Thyroid gland (tissue), 4 donors: ENCODE measurements around the gene B4GALT5. TPM values are rescaled to one million over a fixed set of nuclear protein-coding genes. Genes with fewer than 3 reads are reported as not detected.

ENCODE experiments used
- DNase-seq, 2 donors: peaks; one replicate each; pipeline ENCODE4 v3.0.0-alpha.2; 2019
- H3K27ac ChIP-seq, 3 donors: fragments of 200-600 bp; sonication (generic); 1 replicate in 2 of 3; 2 replicates in 1 of 3; pipeline ENCODE4 v1.5.1; 2016 to 2019; ENCODE audit warnings: mild to moderate bottlenecking in 1 of 3, moderate library complexity in 1 of 3
- H3K27me3 ChIP-seq: fragments of 200-600 bp; sonication (generic); one replicate; pipeline ENCODE4 v1.5.1; 2019
- H3K36me3 ChIP-seq, 2 donors: fragments of 200-600 bp; sonication (generic); one replicate each; pipeline ENCODE4 v1.5.1; 2016 to 2019
- H3K4me1 ChIP-seq, 2 donors: fragments of 200-600 bp; sonication (generic); one replicate each; pipeline ENCODE4 v1.5.1; 2017 to 2019
- H3K4me3 ChIP-seq, 3 donors: fragments of 200-600 bp; sonication (generic); replicated peaks in 1 of 3; 1 replicate in 2 of 3; 2 replicates in 1 of 3; pipeline ENCODE4 v1.5.1; 2016; ENCODE audit warnings: mild to moderate bottlenecking in 1 of 3
- H3K9me3 ChIP-seq: fragments of 200-600 bp; sonication (generic); one replicate; pipeline ENCODE4 v1.5.1; 2017
- POLR2A ChIP-seq, 2 donors: fragments of 450-650 bp; IDR thresholded peaks; one replicate each; pipeline ENCODE4 v1.6.1; 2017; ENCODE audit warnings: antibody characterized with exemption in 2 of 2, mild to moderate bottlenecking in 2 of 2, moderate library complexity in 1 of 2
- WGBS, 2 donors: methylation state at CpG; one replicate each; pipeline ENCODE4 v1.1.5; 2017; 5-methylcytosine and 5-hydroxymethylcytosine counted together
- intact Hi-C: fragments of 100-400 bp; cut with DNase I; formaldehyde crosslinking; loops from one replicate; pipeline ENCODE4 v1.15.1; 2023
- total RNA-seq, 4 donors: library from RNA; depleted of rRNA; stranded (reverse); fragments of >200 nt; gene quantifications; one replicate each; pipeline ENCODE4 v1.2.3, GENCODE V29; 2016
- TF ChIP-seq, protein P1 (sequence below), 6 experiments: fragments of 200-600 bp in 3 of 6; fragments of 450-650 bp in 3 of 6; sonication (generic) in 3 of 6; IDR thresholded peaks; one replicate each; pipeline ENCODE4 v1.5.1; 2016 to 2019; ENCODE audit warnings: antibody characterized with exemption in 6 of 6, mild to moderate bottlenecking in 2 of 6, inconsistent platforms in 1 of 6, moderate library complexity in 1 of 6

B4GALT5 gene
- total RNA-seq, 4 donors from 2014 or later, result 11.5 to 22.2 (median 17.6) TPM

DNA sequence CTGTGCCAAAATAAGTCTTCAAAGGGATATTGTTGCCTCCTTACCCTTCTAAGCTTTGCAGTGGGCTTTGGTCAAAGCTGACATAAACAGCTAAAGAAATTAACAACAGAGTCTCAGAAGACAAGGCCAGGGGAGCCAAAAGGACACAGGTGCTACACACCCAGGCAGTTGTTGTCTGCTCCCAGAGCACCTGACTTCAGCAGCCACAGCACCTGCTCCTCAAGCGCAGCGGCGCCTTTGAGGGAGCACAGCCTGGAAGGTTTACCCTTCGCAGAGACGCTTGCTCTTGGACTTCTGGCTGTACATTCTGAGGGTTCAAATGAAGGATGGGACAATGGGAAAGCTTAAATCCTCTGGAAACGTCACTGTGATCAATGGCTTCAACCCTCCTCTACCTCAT is 16.6 kb downstream of the B4GALT5 start:
- WGBS, 2 donors, result 94% methylated on average over 6 of the region's 6 CpGs
- TF ChIP-seq, protein P1, sequence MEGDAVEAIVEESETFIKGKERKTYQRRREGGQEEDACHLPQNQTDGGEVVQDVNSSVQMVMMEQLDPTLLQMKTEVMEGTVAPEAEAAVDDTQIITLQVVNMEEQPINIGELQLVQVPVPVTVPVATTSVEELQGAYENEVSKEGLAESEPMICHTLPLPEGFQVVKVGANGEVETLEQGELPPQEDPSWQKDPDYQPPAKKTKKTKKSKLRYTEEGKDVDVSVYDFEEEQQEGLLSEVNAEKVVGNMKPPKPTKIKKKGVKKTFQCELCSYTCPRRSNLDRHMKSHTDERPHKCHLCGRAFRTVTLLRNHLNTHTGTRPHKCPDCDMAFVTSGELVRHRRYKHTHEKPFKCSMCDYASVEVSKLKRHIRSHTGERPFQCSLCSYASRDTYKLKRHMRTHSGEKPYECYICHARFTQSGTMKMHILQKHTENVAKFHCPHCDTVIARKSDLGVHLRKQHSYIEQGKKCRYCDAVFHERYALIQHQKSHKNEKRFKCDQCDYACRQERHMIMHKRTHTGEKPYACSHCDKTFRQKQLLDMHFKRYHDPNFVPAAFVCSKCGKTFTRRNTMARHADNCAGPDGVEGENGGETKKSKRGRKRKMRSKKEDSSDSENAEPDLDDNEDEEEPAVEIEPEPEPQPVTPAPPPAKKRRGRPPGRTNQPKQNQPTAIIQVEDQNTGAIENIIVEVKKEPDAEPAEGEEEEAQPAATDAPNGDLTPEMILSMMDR (IDR thresholded peaks at IDR 0.05), result no peak
- no peak for TF ChIP-seq POLR2A (IDR thresholded peaks at IDR 0.05)
- DNase-seq, result no peak
- Histone ChIP-seq H3K9me3 (no peaks in the 10 kb centered on the region), H3K36me3 (no peaks in the 10 kb centered on the region), H3K4me1 (peaks cover 10 to 12% of the 10 kb centered on the region in 2 donors), H3K27ac (no peak overlapping the region), H3K4me3 (no peak overlapping the region), H3K27me3 (no peaks in the 10 kb centered on the region)
- intact Hi-C loops, result no loop called here

DNA sequence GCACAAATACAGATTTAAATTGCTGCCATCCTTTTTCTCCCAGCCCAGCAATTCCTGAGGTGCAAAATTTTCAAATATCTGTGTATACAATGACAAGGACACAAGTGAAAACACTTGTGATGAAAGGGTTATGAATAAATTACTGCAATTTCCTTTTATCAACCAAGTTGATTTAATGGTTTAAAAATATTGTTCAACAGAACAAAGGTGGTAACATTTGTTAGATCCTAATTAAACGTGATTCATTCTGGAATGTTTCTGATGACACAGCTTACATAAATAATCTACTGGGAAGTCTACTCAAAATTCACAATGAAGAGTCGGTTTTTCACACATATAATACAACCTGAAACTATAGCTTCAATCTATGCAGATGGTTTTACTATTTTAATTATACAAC is 17.1 kb downstream of the B4GALT5 start:
- no peak for DNase-seq
- Histone ChIP-seq H3K27ac (no peak overlapping the region), H3K4me1 (peaks cover 10 to 16% of the 10 kb centered on the region in 2 donors), H3K36me3 (no peaks in the 10 kb centered on the region), H3K9me3 (no peaks in the 10 kb centered on the region), H3K27me3 (no peaks in the 10 kb centered on the region), H3K4me3 (no peak overlapping the region)
- TF ChIP-seq, protein P1 (IDR thresholded peaks at IDR 0.05), result no peak
- TF ChIP-seq POLR2A (IDR thresholded peaks at IDR 0.05), result no peak
- intact Hi-C loops, result no loop called here
- WGBS, 2 donors, result 74 to 85% methylated on average over 2 of the region's 2 CpGs

DNA sequence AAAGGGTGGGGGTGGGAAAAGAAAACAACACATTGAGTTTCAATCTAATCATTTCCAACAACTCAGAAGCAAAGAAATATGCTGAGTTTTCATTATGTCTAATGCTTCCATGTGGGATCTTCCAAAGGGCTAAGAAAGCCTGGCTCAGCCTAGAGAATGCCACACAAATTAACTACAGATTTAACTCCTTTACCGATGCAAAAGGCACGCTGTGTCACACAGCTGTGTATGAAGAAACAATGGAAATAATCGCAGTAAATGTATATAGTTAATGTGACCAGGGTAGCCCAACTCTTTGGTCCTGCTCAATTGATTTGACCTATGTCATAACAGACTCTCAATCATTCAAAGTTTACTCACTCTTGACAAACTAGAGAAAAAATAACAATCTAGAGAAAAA is 17.8 kb downstream of the B4GALT5 start:
- no peak overlapping the region for H3K27ac ChIP-seq
- intact Hi-C loops, result no loop called here
- no peaks in the 10 kb centered on the region for H3K27me3 ChIP-seq
- no peak for DNase-seq
- 86 to 87% methylated on average over 3 of the region's 3 CpGs for WGBS, 2 donors
- TF ChIP-seq, protein P1 (IDR thresholded peaks at IDR 0.05), result no peak
- no peak for TF ChIP-seq POLR2A (IDR thresholded peaks at IDR 0.05)
- H3K9me3 ChIP-seq, result no peaks in the 10 kb centered on the region
- H3K4me1 ChIP-seq, result peaks cover 10 to 21% of the 10 kb centered on the region in 2 donors
- no peaks in the 10 kb centered on the region for H3K36me3 ChIP-seq
- H3K4me3 ChIP-seq, result no peak overlapping the region

DNA sequence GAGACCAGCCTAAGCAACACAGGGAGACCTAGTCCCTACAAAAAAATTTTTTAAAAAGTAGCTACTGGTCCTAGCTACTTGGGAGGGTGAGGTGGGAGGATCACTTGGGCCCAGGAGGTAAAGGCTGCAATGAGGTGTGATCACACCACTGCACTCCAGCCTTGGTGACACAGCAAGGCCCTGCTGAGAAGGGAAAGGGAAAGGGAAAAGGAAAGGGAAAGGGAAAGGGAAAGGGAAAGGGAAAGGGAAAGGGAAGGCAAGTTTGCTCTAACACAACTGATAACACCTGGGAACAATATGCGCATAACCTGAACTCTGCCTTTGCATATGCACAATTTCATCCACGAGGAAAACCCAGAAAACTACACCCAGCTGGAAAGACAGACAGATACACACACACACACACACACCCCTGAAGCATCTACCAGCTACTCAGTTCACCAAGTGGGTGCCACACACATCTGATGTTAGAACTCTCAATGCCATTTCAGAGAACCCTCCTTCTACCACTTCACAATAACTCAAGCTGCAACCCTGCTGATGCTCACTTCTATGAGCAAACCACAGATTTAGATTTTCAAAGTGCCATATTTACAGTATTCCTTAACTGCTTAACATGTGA is 19.1 kb downstream of the B4GALT5 start:
- no peaks in the 10 kb centered on the region for H3K9me3 ChIP-seq
- no peak for TF ChIP-seq POLR2A (IDR thresholded peaks at IDR 0.05)
- TF ChIP-seq, protein P1 (IDR thresholded peaks at IDR 0.05), result no peak
- peaks cover 10 to 21% of the 10 kb centered on the region in 2 donors for H3K4me1 ChIP-seq
- WGBS, 2 donors, result 65 to 81% methylated on average over 2 of the region's 2 CpGs
- H3K4me3 ChIP-seq, result no peak overlapping the region
- H3K27me3 ChIP-seq, result no peaks in the 10 kb centered on the region
- H3K27ac ChIP-seq, result no peak overlapping the region
- H3K36me3 ChIP-seq, result no peaks in the 10 kb centered on the region
- intact Hi-C loops, result no loop called here
- no peak for DNase-seq

DNA sequence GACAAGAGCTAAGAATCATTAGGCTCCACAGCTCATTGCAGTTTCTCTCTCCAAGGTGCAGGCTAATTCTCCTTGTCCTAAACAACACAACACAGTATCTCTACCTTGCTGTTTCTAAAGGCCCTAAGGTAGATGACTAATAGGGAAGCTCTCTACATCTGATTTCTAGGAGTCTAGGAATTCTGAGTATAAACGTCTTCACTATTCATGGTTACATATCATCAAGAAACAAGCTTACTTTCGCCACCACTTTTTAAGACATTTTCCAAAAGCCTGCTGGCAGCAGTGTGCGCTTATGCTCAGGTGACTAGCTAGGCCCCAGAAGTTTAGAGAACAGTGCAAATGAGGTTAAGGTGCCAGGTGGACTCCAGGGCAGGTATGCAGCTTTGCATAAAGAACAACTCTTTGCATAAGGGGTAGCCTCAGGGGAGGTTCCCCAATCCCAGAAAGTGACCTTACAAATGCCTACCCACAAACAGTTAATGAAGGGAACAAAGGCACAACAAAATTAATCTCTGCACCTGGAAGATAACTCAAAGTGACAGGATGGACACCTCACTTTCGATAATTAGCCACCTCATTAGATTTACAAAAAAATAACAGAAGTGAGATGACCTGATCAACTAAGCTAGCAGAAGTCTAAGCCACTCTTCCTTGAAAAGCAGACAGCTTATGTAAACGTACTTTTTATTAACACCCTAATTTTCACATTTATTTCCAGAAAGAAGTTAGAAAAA is 20.1 kb downstream of the B4GALT5 start:
- no peaks in the 10 kb centered on the region for H3K9me3 ChIP-seq
- H3K27me3 ChIP-seq, result no peaks in the 10 kb centered on the region
- no peak for TF ChIP-seq POLR2A (IDR thresholded peaks at IDR 0.05)
- TF ChIP-seq, protein P1 (IDR thresholded peaks at IDR 0.05), result no peak
- peaks cover 10 to 21% of the 10 kb centered on the region in 2 donors for H3K4me1 ChIP-seq
- WGBS, 2 donors, result 87 to 91% methylated on average over 5 of the region's 5 CpGs
- intact Hi-C loops, result no loop called here
- H3K4me3 ChIP-seq, result no peak overlapping the region
- no peak overlapping the region for H3K27ac ChIP-seq
- no peak for DNase-seq
- H3K36me3 ChIP-seq, result no peaks in the 10 kb centered on the region
